Ovary (tissue), 9 donors: ENCODE data around the gene PTPRN. TPM values are rescaled to one million over a fixed set of nuclear protein-coding genes. Genes with fewer than 3 reads are reported as not detected.

Source experiments
- DNase-seq, 5 donors: peaks; one replicate each; pipeline ENCODE4 v3.0.0-alpha.2; 2019 to 2020
- H3K27ac ChIP-seq, 2 donors: fragments of 200-600 bp; one replicate each; pipeline versions ENCODE4 v1.5.1 to v1.8.0; 2019 to 2022
- H3K27me3 ChIP-seq: fragments of 200-600 bp; one replicate; pipeline ENCODE4 v1.8.0; 2022
- H3K36me3 ChIP-seq: fragments of 200-600 bp; sonication (generic); one replicate; pipeline ENCODE4 v1.5.1; 2019
- H3K4me1 ChIP-seq: one replicate; pipeline ENCODE4 v1.8.1; 2013; ENCODE audit warnings: mild to moderate bottlenecking, moderate library complexity; ENCODE audit not compliant: insufficient read depth
- H3K4me3 ChIP-seq: fragments of 200-600 bp; sonication (generic); one replicate; pipeline ENCODE4 v1.5.1; 2017
- H3K9me3 ChIP-seq, 2 donors: fragments of 200-600 bp in 1 of 2; sonication (generic) in 1 of 2; one replicate each; pipeline versions ENCODE4 v1.5.1 to v1.8.1; 2013 to 2019; ENCODE audit warnings: mild to moderate bottlenecking in 1 of 2, moderate library complexity in 1 of 2
- EP300 ChIP-seq: sonication (generic); formaldehyde crosslinking; IDR thresholded peaks from one replicate; pipeline ENCODE4 v1.6.1; 2017; ENCODE audit warnings: antibody characterized with exemption
- POLR2A ChIP-seq: fragments of 450-650 bp; IDR thresholded peaks from one replicate; pipeline ENCODE4 v1.6.1; 2017; ENCODE audit warnings: antibody characterized with exemption, mild to moderate bottlenecking, moderate library complexity
- WGBS, 3 donors: extraction: QIAGEN DNeasy Blood & Tissue Kit in 1 of 3; methylation state at CpG; one replicate each; pipeline versions ENCODE4 v1.1.5 to v1.1.7; 2013 to 2017; 5-methylcytosine and 5-hydroxymethylcytosine counted together
- intact Hi-C, 4 donors: fragments of 100-400 bp; cut with DNase I; formaldehyde crosslinking; loops; one replicate each; pipeline versions ENCODE4 v1.11.0 to v1.15.1; 2022 to 2023
- polyA plus RNA-seq, 2 donors: library from polyadenylated mRNA; stranded (reverse); fragments of 200-250 nt in 1 of 2; fragments of 350-450 nt in 1 of 2; fragmentation: Illumina TruSeq in 1 of 2; extraction: RNeasy Lipid Tissue Mini Kit (QIAGEN cat#74804) in 1 of 2; gene quantifications; one replicate each; pipeline ENCODE4 v1.2.3, GENCODE V29; 2013 to 2014
- total RNA-seq, 7 donors: library from RNA; depleted of rRNA in 2 of 7; stranded (reverse); fragments of >200 nt in 2 of 7; fragmentation: NEBNext Ultra II Directional in 3 of 7; extraction: Animal tissue kit (Norgen Biotek cat#: 25700) in 3 of 7; gene quantifications; one replicate each; pipeline versions ENCODE4 v1.1.0 to v1.2.4, GENCODE V29; 2016 to 2023
- TF ChIP-seq, protein P1 (sequence below), 3 donors: fragments of 450-650 bp in 2 of 3; fragments of 200-600 bp in 1 of 3; IDR thresholded peaks; one replicate each; pipeline versions ENCODE4 v1.5.1 to v1.8.0; 2016 to 2022; ENCODE audit warnings: antibody characterized with exemption in 3 of 3, mild to moderate bottlenecking in 1 of 3
- donor health status: DM: no; HTN: no; CAD: no; lungs with moderate emphysema.
- donor health status: DM: no; HTN: no; CAD: no.
- donor health status: Bipolar disorder and iron deficiency.
- donor health status: DM: yes; HTN: yes; CAD: no.
- donor health status: DM: no; HTN: no; CAD: no.
- donor health status: DM: yes; HTN: yes; CAD: no.

Gene PTPRN
- total and polyA plus RNA-seq, 9 donors, result 0.08 to 2.3 (median 0.81) TPM; not detected in 1

DNA sequence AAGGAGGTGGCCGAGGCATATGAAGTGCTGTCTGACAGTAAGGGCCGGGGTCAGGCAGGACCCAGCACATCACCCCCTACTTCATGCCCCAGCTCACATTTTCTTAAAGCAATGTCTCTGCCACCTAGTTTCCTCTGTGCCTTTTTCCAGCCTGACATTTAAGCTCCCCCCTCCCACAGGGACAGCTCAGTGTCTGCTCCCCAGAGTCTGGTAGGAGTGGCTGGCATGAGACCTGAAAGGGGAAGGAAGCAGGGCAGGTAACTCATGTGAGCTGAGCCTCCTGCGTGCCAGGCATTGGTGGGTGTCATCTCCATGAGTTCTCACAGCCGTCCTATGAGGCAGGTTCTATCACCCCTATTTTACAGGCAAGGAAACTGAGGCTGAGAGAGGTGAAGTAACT lies 28.6 kb downstream of the PTPRN start:
- DNase-seq, result no peak

GRCh38 chr2:219279916-219280516 lies 29.2 kb downstream of the PTPRN start:
- TF ChIP-seq EP300, result no peak
- TF ChIP-seq, protein P1, sequence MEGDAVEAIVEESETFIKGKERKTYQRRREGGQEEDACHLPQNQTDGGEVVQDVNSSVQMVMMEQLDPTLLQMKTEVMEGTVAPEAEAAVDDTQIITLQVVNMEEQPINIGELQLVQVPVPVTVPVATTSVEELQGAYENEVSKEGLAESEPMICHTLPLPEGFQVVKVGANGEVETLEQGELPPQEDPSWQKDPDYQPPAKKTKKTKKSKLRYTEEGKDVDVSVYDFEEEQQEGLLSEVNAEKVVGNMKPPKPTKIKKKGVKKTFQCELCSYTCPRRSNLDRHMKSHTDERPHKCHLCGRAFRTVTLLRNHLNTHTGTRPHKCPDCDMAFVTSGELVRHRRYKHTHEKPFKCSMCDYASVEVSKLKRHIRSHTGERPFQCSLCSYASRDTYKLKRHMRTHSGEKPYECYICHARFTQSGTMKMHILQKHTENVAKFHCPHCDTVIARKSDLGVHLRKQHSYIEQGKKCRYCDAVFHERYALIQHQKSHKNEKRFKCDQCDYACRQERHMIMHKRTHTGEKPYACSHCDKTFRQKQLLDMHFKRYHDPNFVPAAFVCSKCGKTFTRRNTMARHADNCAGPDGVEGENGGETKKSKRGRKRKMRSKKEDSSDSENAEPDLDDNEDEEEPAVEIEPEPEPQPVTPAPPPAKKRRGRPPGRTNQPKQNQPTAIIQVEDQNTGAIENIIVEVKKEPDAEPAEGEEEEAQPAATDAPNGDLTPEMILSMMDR (IDR thresholded peaks at IDR 0.05), result no peak
- TF ChIP-seq POLR2A, result no peak
- Histone ChIP-seq H3K4me3 (peak overlapping the region; percentile 53), H3K27me3 (no peaks in the 10 kb centered on the region), H3K4me1 (peaks cover 8% of the 10 kb centered on the region), H3K27ac (peak overlapping the region; percentile 98), H3K9me3 (no peaks in the 10 kb centered on the region), H3K36me3 (no peaks in the 10 kb centered on the region)
- peak in 2 of 5 donors; percentile 49 to 56 for DNase-seq
- intact Hi-C loops, result loop anchor here in 2 of 4 donors (2.0 to 10.0 kb wide), 3 partner anchors 15 to 245 kb away; partner anchors contain the start of gene DNPEP (in 1 of the 2)
- 37 to 43% (median 41%) methylated on average over 12 of the region's 12 CpGs for WGBS, 3 donors

More for the DNA sequence above, 28.6 kb downstream of the PTPRN start:
- H3K4me3 ChIP-seq, result no peak overlapping the region
- peaks cover 8% of the 10 kb centered on the region for H3K4me1 ChIP-seq
- 86 to 95% (median 93%) methylated on average over 4 of the region's 4 CpGs for WGBS, 3 donors
- H3K36me3 ChIP-seq, result no peaks in the 10 kb centered on the region
- TF ChIP-seq POLR2A (no peak), EP300 (no peak)
- TF ChIP-seq, protein P1 (IDR thresholded peaks at IDR 0.05), result no peak
- peak overlapping the region; percentile 98 for H3K27ac ChIP-seq
- no peaks in the 10 kb centered on the region for H3K27me3 ChIP-seq
- no peaks in the 10 kb centered on the region for H3K9me3 ChIP-seq
- intact Hi-C loops, result no loop called here

- Histone ChIP-seq H3K27ac (peak within 1 kb of the TSS; percentile 98), H3K4me1 (peaks cover 8% of the 10 kb centered on the region), H3K9me3 (no peaks in the 10 kb centered on the region), H3K27me3 (no peaks in the 10 kb centered on the region), H3K4me3 (peak within 1 kb of the TSS; percentile 53), H3K36me3 (no peaks in the 10 kb centered on the region)
- peak; percentile 99 to 100 (median 99) for DNase-seq
- WGBS, 3 donors, result 0 to 1% (median 0%) methylated on average over 28 to 65 of the region's 65 CpGs
- TF ChIP-seq EP300 (peak; percentile 82), POLR2A (peak; percentile 87)
- TF ChIP-seq, protein P1 (IDR thresholded peaks at IDR 0.05), result peak in 1 of 3 donors; percentile 13
- intact Hi-C loops, result loop anchor here in 2 of 4 donors (2.0 to 10.0 kb wide), 3 partner anchors 15 to 245 kb away; partner anchors contain the start of gene DNPEP (in 1 of the 2)
These were observed 29.9 kb downstream of the PTPRN start, which contains the start of gene DNAJB2 for GRCh38 chr2:219279151-219279915. DNAJB2 (plus strand) TSS chr2:219279366; CDS start chr2:219279834, 468 bp downstream.

DNA sequence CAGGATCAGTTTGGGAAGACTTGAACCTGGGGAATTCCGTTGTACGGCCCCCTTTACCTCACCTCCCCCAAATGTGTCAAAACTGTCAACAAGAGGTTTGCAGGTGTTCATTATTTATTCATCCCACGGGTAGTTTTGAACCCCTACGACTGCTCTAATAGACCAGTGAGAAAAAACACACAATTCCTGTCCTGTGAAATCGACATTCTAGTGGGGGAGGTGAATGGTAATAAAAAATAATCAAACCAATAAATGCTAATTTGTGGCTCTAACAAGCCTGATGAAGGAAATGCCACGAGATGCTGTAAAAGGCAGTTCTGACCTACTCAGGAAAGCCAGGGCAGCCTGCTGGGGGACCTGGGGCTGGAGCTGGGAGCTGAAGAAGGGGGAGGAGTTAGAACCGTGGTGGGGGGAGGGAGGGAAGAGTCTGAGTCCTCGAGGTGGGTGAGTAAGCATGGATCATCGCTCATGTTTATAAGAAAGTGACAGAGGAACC lies 30.5 kb downstream of the PTPRN start:
- Histone ChIP-seq H3K9me3 (no peaks in the 10 kb centered on the region), H3K4me1 (peaks cover 8% of the 10 kb centered on the region), H3K27ac (peak overlapping the region; percentile 98), H3K4me3 (peak overlapping the region; percentile 30), H3K27me3 (no peaks in the 10 kb centered on the region), H3K36me3 (no peaks in the 10 kb centered on the region)
- DNase-seq, result no peak
- WGBS, 3 donors, result 10 to 13% (median 12%) methylated on average over 9 of the region's 9 CpGs
- TF ChIP-seq EP300 (no peak), POLR2A (no peak)
- TF ChIP-seq, protein P1 (IDR thresholded peaks at IDR 0.05), result no peak
- intact Hi-C loops, result loop anchor here in 2 of 4 donors (2.0 to 10.0 kb wide), 3 partner anchors 16 to 246 kb away; partner anchors contain the start of gene DNPEP (in 1 of the 2)
